ENCODE results near the gene RACK1. TPM values are rescaled to one million over a fixed set of nuclear protein-coding genes. Genes with fewer than 3 reads are reported as not detected.

Gene RACK1
- total and polyA plus RNA-seq, 4 donors, result 310 to 2,255 (median 940) TPM

GRCh38 chr5:181203093-181203711 is 40.5 kb downstream of the RACK1 start:
- DNase-seq (ENCODE audit: low spot score), result no peak
- Histone ChIP-seq H3K9ac (ENCODE audit: low read depth in 1 of 2, low read length in 2 of 2) (no peak overlapping the region), H3K4me1 (ENCODE audit: control insufficient read depth in 4 of 4, insufficient read depth in 4 of 4, low read length in 3 of 4) (peaks cover 12 to 37% (median 26%) of the 10 kb centered on the region in 4 donors), H3K36me3 (ENCODE audit: control insufficient read depth in 4 of 4, insufficient read depth in 3 of 4, low read depth in 1 of 4, low read length in 3 of 4) (no peaks in the 10 kb centered on the region), H3K4me3 (ENCODE audit: low read depth in 1 of 3, low read length in 3 of 3) (no peak overlapping the region), H3K27me3 (ENCODE audit: control insufficient read depth in 4 of 4, insufficient read depth in 4 of 4, low read length in 3 of 4) (no peaks in the 10 kb centered on the region), H3K27ac (ENCODE audit: low read depth in 1 of 2, low read length in 2 of 2) (no peak overlapping the region), H3K9me3 (ENCODE audit: control insufficient read depth in 4 of 4, low read length in 3 of 4) (no peaks in the 10 kb centered on the region)
- 56% methylated on average over 11 of the region's 11 CpGs for WGBS
- TF ChIP-seq FOXA2 (IDR thresholded peaks at IDR 0.05), result no peak
- no peak for TF ChIP-seq FOXA1 (IDR thresholded peaks at IDR 0.05)
- TF ChIP-seq RAD21 (IDR thresholded peaks at IDR 0.05), result no peak
- TF ChIP-seq CTCF (IDR thresholded peaks at IDR 0.05; ENCODE audit: low read depth, low read length, missing input control), result no peak
- TF ChIP-seq, protein P1, sequence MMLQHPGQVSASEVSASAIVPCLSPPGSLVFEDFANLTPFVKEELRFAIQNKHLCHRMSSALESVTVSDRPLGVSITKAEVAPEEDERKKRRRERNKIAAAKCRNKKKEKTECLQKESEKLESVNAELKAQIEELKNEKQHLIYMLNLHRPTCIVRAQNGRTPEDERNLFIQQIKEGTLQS (IDR thresholded peaks at IDR 0.05), result no peak
- no peak for TF ChIP-seq TAF1 (conservative IDR thresholded peaks at IDR 0.05)
- no peak for TF ChIP-seq MAX (IDR thresholded peaks at IDR 0.05)
- TF ChIP-seq SP1 (IDR thresholded peaks at IDR 0.05), result no peak
- no peak for TF ChIP-seq RXRA (IDR thresholded peaks at IDR 0.05)
- no peak for TF ChIP-seq NR2F2 (IDR thresholded peaks at IDR 0.05)
- TF ChIP-seq HNF4G (IDR thresholded peaks at IDR 0.05), result no peak
- TF ChIP-seq YY1 (IDR thresholded peaks at IDR 0.05), result no peak
- TF ChIP-seq, protein P2, sequence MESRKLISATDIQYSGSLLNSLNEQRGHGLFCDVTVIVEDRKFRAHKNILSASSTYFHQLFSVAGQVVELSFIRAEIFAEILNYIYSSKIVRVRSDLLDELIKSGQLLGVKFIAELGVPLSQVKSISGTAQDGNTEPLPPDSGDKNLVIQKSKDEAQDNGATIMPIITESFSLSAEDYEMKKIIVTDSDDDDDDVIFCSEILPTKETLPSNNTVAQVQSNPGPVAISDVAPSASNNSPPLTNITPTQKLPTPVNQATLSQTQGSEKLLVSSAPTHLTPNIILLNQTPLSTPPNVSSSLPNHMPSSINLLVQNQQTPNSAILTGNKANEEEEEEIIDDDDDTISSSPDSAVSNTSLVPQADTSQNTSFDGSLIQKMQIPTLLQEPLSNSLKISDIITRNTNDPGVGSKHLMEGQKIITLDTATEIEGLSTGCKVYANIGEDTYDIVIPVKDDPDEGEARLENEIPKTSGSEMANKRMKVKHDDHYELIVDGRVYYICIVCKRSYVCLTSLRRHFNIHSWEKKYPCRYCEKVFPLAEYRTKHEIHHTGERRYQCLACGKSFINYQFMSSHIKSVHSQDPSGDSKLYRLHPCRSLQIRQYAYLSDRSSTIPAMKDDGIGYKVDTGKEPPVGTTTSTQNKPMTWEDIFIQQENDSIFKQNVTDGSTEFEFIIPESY (IDR thresholded peaks at IDR 0.05), result no peak
- TF ChIP-seq HNF4A (conservative IDR thresholded peaks at IDR 0.05), result no peak

GRCh38 chr5:181200816-181201215 is 42.9 kb downstream of the RACK1 start:
- H3K9ac ChIP-seq (ENCODE audit: low read depth in 1 of 2, low read length in 2 of 2), result no peak overlapping the region
- WGBS, result 80% methylated on average over 4 of the region's 4 CpGs
- DNase-seq (ENCODE audit: low spot score), result no peak
- TF ChIP-seq MAX (IDR thresholded peaks at IDR 0.05), result no peak
- TF ChIP-seq JUND (IDR thresholded peaks at IDR 0.05), result no peak
- TF ChIP-seq TAF1 (conservative IDR thresholded peaks at IDR 0.05), result no peak
- no peak for TF ChIP-seq SP1 (IDR thresholded peaks at IDR 0.05)
- TF ChIP-seq, protein P2 (IDR thresholded peaks at IDR 0.05), result no peak
- no peak for TF ChIP-seq HNF4G (IDR thresholded peaks at IDR 0.05)
- TF ChIP-seq RXRA (IDR thresholded peaks at IDR 0.05), result no peak
- TF ChIP-seq, protein P1 (IDR thresholded peaks at IDR 0.05), result no peak
- TF ChIP-seq FOXA1 (IDR thresholded peaks at IDR 0.05), result no peak
- TF ChIP-seq FOXA2 (IDR thresholded peaks at IDR 0.05), result no peak
- TF ChIP-seq NR2F2 (IDR thresholded peaks at IDR 0.05), result no peak
- no peak for TF ChIP-seq YY1 (IDR thresholded peaks at IDR 0.05)
- TF ChIP-seq HNF4A (conservative IDR thresholded peaks at IDR 0.05), result no peak
- TF ChIP-seq, protein P3, sequence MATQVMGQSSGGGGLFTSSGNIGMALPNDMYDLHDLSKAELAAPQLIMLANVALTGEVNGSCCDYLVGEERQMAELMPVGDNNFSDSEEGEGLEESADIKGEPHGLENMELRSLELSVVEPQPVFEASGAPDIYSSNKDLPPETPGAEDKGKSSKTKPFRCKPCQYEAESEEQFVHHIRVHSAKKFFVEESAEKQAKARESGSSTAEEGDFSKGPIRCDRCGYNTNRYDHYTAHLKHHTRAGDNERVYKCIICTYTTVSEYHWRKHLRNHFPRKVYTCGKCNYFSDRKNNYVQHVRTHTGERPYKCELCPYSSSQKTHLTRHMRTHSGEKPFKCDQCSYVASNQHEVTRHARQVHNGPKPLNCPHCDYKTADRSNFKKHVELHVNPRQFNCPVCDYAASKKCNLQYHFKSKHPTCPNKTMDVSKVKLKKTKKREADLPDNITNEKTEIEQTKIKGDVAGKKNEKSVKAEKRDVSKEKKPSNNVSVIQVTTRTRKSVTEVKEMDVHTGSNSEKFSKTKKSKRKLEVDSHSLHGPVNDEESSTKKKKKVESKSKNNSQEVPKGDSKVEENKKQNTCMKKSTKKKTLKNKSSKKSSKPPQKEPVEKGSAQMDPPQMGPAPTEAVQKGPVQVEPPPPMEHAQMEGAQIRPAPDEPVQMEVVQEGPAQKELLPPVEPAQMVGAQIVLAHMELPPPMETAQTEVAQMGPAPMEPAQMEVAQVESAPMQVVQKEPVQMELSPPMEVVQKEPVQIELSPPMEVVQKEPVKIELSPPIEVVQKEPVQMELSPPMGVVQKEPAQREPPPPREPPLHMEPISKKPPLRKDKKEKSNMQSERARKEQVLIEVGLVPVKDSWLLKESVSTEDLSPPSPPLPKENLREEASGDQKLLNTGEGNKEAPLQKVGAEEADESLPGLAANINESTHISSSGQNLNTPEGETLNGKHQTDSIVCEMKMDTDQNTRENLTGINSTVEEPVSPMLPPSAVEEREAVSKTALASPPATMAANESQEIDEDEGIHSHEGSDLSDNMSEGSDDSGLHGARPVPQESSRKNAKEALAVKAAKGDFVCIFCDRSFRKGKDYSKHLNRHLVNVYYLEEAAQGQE (IDR thresholded peaks at IDR 0.05), result no peak
- no peak for TF ChIP-seq EGR1 (IDR thresholded peaks at IDR 0.05; ENCODE audit: low read depth in 2 of 2)
- TF ChIP-seq CTCF (IDR thresholded peaks at IDR 0.05; ENCODE audit: low read depth, low read length, missing input control), result no peak

More at GRCh38 chr5:181200816-181201215, 42.9 kb downstream of the RACK1 start:
- no peak overlapping the region for H3K27ac ChIP-seq (ENCODE audit: low read depth in 1 of 2, low read length in 2 of 2)
- no peak overlapping the region for H3K4me3 ChIP-seq (ENCODE audit: low read depth in 1 of 3, low read length in 3 of 3)
- H3K36me3 ChIP-seq (ENCODE audit: control insufficient read depth in 4 of 4, insufficient read depth in 3 of 4, low read depth in 1 of 4, low read length in 3 of 4), result no peaks in the 10 kb centered on the region
- peaks cover 12 to 26% (median 18%) of the 10 kb centered on the region in 4 donors for H3K4me1 ChIP-seq (ENCODE audit: control insufficient read depth in 4 of 4, insufficient read depth in 4 of 4, low read length in 3 of 4)
- H3K27me3 ChIP-seq (ENCODE audit: control insufficient read depth in 4 of 4, insufficient read depth in 4 of 4, low read length in 3 of 4), result no peaks in the 10 kb centered on the region
- no peaks in the 10 kb centered on the region for H3K9me3 ChIP-seq (ENCODE audit: control insufficient read depth in 4 of 4, low read length in 3 of 4)

Measured in liver (tissue), 9 donors.